GM12872 (cell line): ENCODE data around the gene CTSL.

Source experiments
- CTCF ChIP-seq: IDR thresholded peaks from 3 replicates; pipeline ENCODE4 v1.5.1; 2011; ENCODE audit warnings: low read depth, mild to moderate bottlenecking, low read length, moderate library complexity; ENCODE audit not compliant: insufficient read depth

The CTSL gene

GRCh38 chr9:87741891-87742290 lies 16.0 kb downstream of the CTSL start:
- no peak for TF ChIP-seq CTCF

GRCh38 chr9:87742813-87743428 lies 17.0 kb downstream of the CTSL start:
- TF ChIP-seq CTCF, result no peak

GRCh38 chr9:87746186-87746585 lies 20.3 kb downstream of the CTSL start:
- TF ChIP-seq CTCF, result no peak

- no peak for TF ChIP-seq CTCF
Measured at GRCh38 chr9:87748881-87749280, 23.0 kb downstream of the CTSL start.

- TF ChIP-seq CTCF, result no peak
Measured at GRCh38 chr9:87749335-87750035, 23.6 kb downstream of the CTSL start.

GRCh38 chr9:87750726-87751125 lies 24.8 kb downstream of the CTSL start:
- TF ChIP-seq CTCF, result no peak

- TF ChIP-seq CTCF, result no peak
Measured at GRCh38 chr9:87751423-87751822, 25.5 kb downstream of the CTSL start.
